ENCODE measurements around the gene DIPK1A.

The DIPK1A gene

GRCh38 chr1:92870591-92870990 lies 90.7 kb downstream of the DIPK1A start:
- DNase-seq: no peak

GRCh38 chr1:92864131-92864530 lies 97.1 kb downstream of the DIPK1A start:
- no peak for DNase-seq

- no peak for DNase-seq
These were observed 98.7 kb downstream of the DIPK1A start for GRCh38 chr1:92862605-92863004.

- no peak for DNase-seq
These were observed 101.7 kb downstream of the DIPK1A start for GRCh38 chr1:92859400-92860039.

GRCh38 chr1:92858564-92859399 lies 102.5 kb downstream of the DIPK1A start:
- peak; percentile 91 for DNase-seq

GRCh38 chr1:92857817-92858216 lies 103.4 kb downstream of the DIPK1A start:
- no peak for DNase-seq

- DNase-seq: no peak
These were observed 106.0 kb downstream of the DIPK1A start for GRCh38 chr1:92855236-92855635.

- DNase-seq: no peak
These were observed 107.0 kb downstream of the DIPK1A start for GRCh38 chr1:92854101-92854785.

GRCh38 chr1:92853299-92853698 lies 108.0 kb downstream of the DIPK1A start:
- no peak for DNase-seq

- no peak for DNase-seq
These were observed 109.5 kb downstream of the DIPK1A start for GRCh38 chr1:92851729-92852128.

- no peak for DNase-seq
These were observed 111.2 kb downstream of the DIPK1A start for GRCh38 chr1:92850019-92850418.

- no peak for DNase-seq
These were observed 113.1 kb downstream of the DIPK1A start for GRCh38 chr1:92848201-92848600.

- no peak for DNase-seq
These were observed 115.4 kb downstream of the DIPK1A start for GRCh38 chr1:92845908-92846307.

GRCh38 chr1:92844439-92844838 lies 116.8 kb downstream of the DIPK1A start:
- DNase-seq: no peak

GRCh38 chr1:92843429-92844352 lies 117.6 kb downstream of the DIPK1A start:
- DNase-seq: no peak

- no peak for DNase-seq
These were observed 118.2 kb downstream of the DIPK1A start for GRCh38 chr1:92843046-92843423.

GRCh38 chr1:92842082-92843045 lies 118.9 kb downstream of the DIPK1A start:
- DNase-seq: no peak

GRCh38 chr1:92840600-92840999 lies 120.7 kb downstream of the DIPK1A start:
- DNase-seq: no peak

- DNase-seq: no peak
These were observed 121.8 kb downstream of the DIPK1A start for GRCh38 chr1:92839442-92839841.

GRCh38 chr1:92838519-92838918 lies 122.7 kb downstream of the DIPK1A start:
- no peak for DNase-seq

GRCh38 chr1:92837062-92837461 lies 124.2 kb downstream of the DIPK1A start:
- no peak for DNase-seq

- no peak for DNase-seq
These were observed 126.6 kb downstream of the DIPK1A start for GRCh38 chr1:92834617-92835016.
